ENCODE measurements around the gene EMX2.

Gene EMX2

DNA sequence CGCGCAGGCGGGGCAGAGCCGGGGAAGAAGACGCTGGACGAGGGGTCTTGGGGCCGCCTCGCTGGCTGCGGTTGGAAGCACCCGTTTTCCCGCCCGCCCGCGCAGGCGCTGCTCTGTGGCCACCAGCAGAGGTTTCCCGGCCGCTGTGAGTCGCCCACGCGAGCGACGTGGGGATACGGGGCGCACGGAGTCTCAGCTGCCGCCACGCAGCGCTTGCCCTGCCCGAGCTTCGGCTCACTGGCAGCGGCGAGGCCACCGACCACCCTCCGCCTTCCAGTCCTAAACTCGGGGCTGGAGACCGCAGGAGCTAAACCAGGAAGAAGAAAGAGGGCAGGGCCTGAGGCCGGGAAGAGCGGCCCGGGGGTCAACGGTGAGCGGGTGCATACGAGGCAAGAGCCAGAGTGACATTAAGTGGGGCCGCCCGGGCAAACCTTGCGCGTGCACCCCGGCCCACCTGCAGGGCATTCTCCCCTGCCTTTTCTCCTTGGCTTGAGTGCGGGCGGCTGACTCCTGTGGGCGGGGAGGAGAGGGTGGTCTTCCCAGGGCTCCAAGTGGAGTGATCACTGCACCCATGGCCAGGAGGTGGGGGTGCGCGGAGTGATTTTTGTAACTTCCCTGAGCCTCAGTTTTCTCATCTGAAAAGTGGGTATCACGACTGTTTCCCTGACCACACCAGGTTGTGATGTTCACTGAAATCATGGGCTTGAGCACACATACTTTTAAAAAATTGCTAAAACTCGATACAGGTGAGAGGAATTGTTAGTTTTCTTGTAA lies 7.1 kb upstream of the EMX2 start:
- TF ChIP-seq, protein P1, sequence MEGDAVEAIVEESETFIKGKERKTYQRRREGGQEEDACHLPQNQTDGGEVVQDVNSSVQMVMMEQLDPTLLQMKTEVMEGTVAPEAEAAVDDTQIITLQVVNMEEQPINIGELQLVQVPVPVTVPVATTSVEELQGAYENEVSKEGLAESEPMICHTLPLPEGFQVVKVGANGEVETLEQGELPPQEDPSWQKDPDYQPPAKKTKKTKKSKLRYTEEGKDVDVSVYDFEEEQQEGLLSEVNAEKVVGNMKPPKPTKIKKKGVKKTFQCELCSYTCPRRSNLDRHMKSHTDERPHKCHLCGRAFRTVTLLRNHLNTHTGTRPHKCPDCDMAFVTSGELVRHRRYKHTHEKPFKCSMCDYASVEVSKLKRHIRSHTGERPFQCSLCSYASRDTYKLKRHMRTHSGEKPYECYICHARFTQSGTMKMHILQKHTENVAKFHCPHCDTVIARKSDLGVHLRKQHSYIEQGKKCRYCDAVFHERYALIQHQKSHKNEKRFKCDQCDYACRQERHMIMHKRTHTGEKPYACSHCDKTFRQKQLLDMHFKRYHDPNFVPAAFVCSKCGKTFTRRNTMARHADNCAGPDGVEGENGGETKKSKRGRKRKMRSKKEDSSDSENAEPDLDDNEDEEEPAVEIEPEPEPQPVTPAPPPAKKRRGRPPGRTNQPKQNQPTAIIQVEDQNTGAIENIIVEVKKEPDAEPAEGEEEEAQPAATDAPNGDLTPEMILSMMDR (IDR thresholded peaks at IDR 0.05; ENCODE audit: low read depth, low read length, missing control alignments), result no peak
- H3K4me3 ChIP-seq (replicated peaks; ENCODE audit: low read depth, low read length), result 0 out of 2 replicates have a peak overlapping the region, but pooled peaks have one; percentile 9
- DNase-seq (ENCODE audit: extremely low read depth, low read depth), result no peak

DNA sequence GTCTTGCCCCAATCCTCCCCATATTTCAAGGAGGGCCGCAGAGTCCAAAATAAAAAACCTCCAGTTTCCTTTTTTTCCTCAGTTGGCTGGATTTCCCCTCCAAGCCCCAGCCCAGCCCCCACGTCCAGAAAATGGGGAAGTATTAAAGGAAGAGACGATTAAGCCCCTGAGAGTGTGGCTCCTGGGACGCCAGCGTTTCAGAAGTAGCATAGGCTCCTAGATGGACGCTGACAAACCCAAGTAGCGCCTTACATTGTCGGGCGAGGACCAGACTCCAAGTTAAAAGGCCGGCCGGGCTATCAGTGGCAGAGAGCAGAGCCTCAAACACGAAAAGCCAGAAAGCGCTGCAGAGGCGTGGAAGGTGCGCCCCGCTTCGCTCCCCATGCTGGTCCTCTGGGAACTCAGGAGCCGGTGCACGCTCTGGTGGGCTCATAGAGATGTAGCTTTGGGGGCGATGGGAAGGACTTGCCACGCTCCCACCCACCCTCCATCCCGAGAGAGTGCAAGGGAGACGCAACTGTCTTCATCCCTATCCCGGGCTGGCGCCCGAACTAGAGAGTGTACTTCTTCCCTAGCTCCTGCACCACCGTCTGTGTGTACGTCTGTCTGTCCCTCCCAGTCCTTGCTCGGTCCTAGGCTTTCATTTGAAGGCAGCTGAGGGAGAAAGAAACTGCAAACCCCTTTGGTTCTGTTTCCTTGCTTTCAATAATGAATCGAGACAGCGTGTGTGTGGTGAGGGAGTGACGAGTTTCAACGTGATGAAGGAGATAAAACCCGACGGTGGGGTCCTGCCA lies 6.3 kb upstream of the EMX2 start:
- H3K4me3 ChIP-seq (replicated peaks; ENCODE audit: low read depth, low read length), result no peak overlapping the region
- DNase-seq (ENCODE audit: extremely low read depth, low read depth), result no peak
- TF ChIP-seq, protein P1 (IDR thresholded peaks at IDR 0.05; ENCODE audit: low read depth, low read length, missing control alignments), result no peak

DNA sequence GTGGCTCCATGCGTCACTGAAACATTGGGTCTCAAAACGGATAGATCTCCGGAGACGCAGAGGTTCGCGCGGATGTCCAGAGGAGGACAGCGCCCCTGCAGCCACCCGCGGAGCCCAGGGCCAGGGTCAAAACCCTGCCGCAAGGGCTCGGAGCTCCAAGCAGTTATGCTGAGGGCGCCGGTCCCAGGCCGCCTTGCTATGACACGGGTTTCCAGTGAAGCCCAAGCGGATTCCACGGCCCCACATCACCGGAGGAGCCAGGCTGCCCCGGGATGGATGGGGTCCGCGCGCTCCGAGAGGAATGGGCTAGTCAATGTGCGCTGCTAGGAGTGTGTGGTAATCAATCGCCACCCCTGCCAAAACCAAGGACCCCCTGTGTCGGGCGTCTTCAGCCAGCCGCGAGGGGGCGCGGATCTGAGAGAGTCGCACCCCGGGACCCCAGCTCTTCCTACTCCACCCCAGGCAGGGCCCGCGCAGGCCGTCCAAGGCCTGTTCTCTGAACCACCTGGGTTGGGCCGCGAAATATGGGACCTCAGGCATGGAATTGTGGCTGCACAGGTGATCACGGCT lies 5.6 kb upstream of the EMX2 start:
- TF ChIP-seq, protein P1 (IDR thresholded peaks at IDR 0.05; ENCODE audit: low read depth, low read length, missing control alignments), result no peak
- H3K4me3 ChIP-seq (replicated peaks; ENCODE audit: low read depth, low read length), result no peak overlapping the region
- no peak for DNase-seq (ENCODE audit: extremely low read depth, low read depth)

DNA sequence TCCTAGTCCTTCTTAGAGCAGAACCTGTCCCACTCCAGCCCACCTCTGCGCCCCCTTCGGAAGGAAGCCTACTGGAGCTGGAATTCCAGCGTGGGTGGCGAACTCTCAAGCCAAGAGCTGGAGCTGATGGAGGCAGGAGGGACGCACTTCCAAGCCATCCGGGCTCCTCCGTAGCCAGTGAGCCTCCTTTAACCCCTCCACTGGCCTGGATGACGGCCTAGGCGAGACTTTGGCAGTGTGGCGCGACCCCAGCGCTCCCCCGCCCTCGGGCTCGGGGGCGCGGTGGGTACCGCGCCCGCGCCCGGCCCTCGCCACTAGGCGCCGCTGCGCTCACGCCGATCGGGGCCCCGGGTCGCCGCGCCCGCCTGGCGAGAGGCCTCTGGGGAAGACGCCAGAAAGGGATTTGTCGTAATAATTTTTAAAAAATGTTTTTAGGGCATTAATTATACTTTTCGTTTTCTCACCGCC lies 5.1 kb upstream of the EMX2 start:
- no peak for DNase-seq (ENCODE audit: extremely low read depth, low read depth)
- H3K4me3 ChIP-seq (replicated peaks; ENCODE audit: low read depth, low read length), result no peak overlapping the region
- TF ChIP-seq, protein P1 (IDR thresholded peaks at IDR 0.05; ENCODE audit: low read depth, low read length, missing control alignments), result peak; percentile 49

DNA sequence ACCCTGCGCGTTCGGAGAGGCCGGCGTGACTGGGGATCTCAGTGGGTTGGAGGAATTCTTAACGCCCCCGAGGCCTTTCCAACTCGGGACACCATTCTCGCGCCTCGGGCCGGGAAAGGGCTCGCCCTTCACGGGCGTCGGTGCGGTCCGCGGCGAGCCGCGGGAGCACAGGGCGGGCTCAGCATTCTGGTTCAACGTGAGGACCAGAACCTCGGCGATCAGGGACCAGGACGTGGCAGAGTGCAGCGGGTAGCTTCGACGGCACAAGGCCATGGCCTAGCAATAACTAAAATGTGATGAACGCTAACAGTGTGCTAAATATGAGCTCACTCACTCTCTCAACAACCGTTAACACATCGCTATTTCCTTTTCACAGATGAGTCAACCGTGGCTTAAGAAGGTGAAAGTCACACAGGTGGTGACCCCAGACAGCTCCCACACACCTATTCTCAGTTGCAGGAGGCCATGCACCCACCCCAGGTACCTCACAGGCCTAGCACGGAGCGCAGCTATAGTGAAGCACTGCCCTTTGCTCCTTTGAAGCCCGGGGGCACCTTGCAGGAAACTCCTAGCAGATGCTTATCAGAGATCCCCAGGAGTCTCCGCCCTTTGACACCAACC lies 4.5 kb upstream of the EMX2 start:
- H3K4me3 ChIP-seq (replicated peaks; ENCODE audit: low read depth, low read length), result no peak overlapping the region
- no peak for DNase-seq (ENCODE audit: extremely low read depth, low read depth)
- TF ChIP-seq, protein P1 (IDR thresholded peaks at IDR 0.05; ENCODE audit: low read depth, low read length, missing control alignments), result no peak

DNA sequence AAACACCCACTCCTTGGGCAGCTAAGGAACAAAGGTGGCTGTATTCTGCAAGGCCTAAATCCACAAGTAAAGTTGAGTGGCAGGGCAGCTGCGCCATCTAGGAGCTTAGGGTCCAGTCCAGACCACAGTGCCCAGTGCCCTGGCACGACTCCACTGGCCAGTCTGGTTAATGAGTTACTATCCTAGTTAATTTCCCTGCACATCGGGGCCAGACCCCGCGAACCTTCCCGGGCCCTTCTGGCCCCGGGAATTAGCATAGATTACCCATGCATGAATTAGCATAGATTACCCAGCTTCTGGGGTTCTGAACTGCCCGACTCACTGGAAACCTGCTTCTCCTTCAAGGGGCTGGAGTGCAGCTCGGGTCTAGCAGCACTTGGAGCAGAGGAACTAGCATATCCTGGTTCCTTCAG lies 3.2 kb upstream of the EMX2 start:
- TF ChIP-seq, protein P1 (IDR thresholded peaks at IDR 0.05; ENCODE audit: low read depth, low read length, missing control alignments), result no peak
- no peak overlapping the region for H3K4me3 ChIP-seq (replicated peaks; ENCODE audit: low read depth, low read length)
- no peak for DNase-seq (ENCODE audit: extremely low read depth, low read depth)
